ENCODE data around the gene OR13C8. TPM values are rescaled to one million over a fixed set of nuclear protein-coding genes. Genes with fewer than 3 reads are reported as not detected.
"Not testable (repeated sequence)": the region's sequence is repeated elsewhere in the genome, so short reads cannot be mapped to it uniquely, and the experiment has no call there.

OR13C8 gene, protein sequence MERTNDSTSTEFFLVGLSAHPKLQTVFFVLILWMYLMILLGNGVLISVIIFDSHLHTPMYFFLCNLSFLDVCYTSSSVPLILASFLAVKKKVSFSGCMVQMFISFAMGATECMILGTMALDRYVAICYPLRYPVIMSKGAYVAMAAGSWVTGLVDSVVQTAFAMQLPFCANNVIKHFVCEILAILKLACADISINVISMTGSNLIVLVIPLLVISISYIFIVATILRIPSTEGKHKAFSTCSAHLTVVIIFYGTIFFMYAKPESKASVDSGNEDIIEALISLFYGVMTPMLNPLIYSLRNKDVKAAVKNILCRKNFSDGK
- not detected for total RNA-seq
- long read RNA-seq = 0 reads

DNA sequence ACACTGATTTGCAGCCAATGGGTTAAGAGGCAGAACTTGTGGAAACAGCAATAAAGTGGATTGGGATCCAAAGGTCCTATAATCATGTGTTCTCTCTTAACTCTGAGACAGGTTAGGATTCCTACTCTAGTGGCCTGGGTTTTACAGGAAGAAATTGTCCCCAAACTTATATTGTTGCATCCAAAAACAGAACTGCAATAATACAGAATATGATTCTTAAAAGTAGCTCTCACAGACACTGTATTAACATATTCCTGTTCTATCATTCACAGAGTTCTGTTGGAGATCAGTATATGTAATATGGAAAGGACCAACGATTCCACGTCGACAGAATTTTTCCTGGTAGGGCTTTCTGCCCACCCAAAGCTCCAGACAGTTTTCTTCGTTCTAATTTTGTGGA, at the start of gene OR13C8:
TSS of gene OR13C8 (plus strand) at position 301 of the 400 bp plus-strand sequence. CDS start at position 301, 0 bp downstream.
- TF ChIP-seq, protein P1, sequence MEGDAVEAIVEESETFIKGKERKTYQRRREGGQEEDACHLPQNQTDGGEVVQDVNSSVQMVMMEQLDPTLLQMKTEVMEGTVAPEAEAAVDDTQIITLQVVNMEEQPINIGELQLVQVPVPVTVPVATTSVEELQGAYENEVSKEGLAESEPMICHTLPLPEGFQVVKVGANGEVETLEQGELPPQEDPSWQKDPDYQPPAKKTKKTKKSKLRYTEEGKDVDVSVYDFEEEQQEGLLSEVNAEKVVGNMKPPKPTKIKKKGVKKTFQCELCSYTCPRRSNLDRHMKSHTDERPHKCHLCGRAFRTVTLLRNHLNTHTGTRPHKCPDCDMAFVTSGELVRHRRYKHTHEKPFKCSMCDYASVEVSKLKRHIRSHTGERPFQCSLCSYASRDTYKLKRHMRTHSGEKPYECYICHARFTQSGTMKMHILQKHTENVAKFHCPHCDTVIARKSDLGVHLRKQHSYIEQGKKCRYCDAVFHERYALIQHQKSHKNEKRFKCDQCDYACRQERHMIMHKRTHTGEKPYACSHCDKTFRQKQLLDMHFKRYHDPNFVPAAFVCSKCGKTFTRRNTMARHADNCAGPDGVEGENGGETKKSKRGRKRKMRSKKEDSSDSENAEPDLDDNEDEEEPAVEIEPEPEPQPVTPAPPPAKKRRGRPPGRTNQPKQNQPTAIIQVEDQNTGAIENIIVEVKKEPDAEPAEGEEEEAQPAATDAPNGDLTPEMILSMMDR (IDR thresholded peaks at IDR 0.05; ENCODE audit: borderline replicate concordance) = no peak
- H3K4me1 ChIP-seq = no peaks in the 10 kb centered on the region
- H3K9me3 ChIP-seq (replicated peaks) = peaks cover 30% of the 10 kb centered on the region
- H3K27me3 ChIP-seq (ENCODE audit: low read depth) = no peaks in the 10 kb centered on the region
- no peak for DNase-seq
- H3K36me3 ChIP-seq = no peaks in the 10 kb centered on the region
- H3K4me3 ChIP-seq = no peak within 1 kb of the TSS
- no peak within 1 kb of the TSS for H3K27ac ChIP-seq (replicated peaks)
- intact Hi-C loops (cut with micrococcal nuclease) = no loop called here

DNA sequence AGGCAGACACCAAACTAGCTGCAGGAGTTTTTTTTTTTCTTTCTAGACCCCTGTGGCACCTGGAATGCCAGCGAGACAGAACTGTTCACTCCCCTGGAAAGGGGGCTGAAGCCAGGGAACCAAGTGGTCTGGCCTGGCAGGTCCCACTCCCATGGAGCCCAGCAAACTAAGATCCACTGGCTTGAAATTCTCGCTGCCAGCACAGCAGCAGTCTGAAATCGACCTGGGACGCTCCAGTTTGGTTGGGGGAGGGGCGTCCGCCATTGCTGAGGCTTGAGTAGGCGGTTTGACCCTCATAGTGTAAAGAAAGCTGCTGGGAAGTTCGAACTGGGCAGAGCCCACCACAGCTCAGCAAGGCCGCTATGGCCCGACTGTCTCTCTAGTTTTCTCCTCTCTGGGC, 48.7 kb upstream of the OR13C8 start:
- H3K9me3 ChIP-seq (replicated peaks); DNase-seq; H3K27ac ChIP-seq (replicated peaks); H3K27me3 ChIP-seq (ENCODE audit: low read depth); H3K4me1 ChIP-seq; H3K4me3 ChIP-seq; H3K36me3 ChIP-seq; intact Hi-C loops (cut with micrococcal nuclease): not testable (repeated sequence)

DNA sequence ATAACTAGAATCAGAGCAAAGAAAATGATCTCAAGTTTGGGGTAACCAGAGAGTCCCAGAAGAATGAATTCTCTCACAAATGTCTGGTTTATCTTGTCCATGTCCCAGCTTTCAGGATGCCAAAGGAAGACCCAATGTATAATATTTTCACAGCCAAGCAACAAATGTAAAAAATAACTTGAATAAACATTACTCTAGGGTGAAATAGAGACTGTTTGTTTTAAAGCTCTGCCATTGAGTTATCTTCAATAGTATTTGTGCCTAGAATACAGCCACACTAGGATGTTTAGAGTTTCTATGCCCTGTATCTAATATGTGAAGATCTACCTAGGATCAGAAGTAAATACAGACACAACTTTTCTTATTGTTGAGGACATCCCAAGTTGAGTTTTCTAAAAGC, 41.9 kb upstream of the OR13C8 start, which contains the start of gene OR13C4:
TSS of gene OR13C4 (minus strand) at position 101 of the 400 bp plus-strand sequence. CDS start at position 101, 0 bp downstream.
- H3K4me3 ChIP-seq = no peak within 1 kb of the TSS
- H3K9me3 ChIP-seq (replicated peaks) = no peaks in the 10 kb centered on the region
- no peak within 1 kb of the TSS for H3K27ac ChIP-seq (replicated peaks)
- H3K27me3 ChIP-seq (ENCODE audit: low read depth) = no peaks in the 10 kb centered on the region
- no peak for DNase-seq
- intact Hi-C loops (cut with micrococcal nuclease) = no loop called here
- TF ChIP-seq, protein P1 (IDR thresholded peaks at IDR 0.05; ENCODE audit: borderline replicate concordance) = no peak
- H3K36me3 ChIP-seq = no peaks in the 10 kb centered on the region
- no peaks in the 10 kb centered on the region for H3K4me1 ChIP-seq

DNA sequence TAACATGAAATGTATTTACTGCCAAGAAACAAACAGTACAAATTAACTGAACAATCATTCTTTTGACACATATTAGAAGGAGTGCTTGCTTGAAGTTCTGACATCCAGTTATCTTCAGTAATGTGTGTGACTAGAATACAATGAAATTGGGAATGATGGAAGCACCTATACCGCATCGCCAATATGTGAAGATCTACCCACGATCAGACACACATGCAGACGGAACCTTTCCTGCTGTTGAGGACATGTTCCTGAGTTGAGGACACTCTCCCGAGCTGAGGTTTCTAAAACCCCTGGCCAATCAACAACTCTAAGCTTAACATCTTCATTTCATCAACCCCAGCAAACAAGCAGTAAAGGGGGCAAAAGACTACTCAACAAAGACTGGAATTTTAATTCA, 32.2 kb upstream of the OR13C8 start, which contains the start of gene OR13C3:
TSS of gene OR13C3 (minus strand) at position 101 of the 400 bp plus-strand sequence. CDS start 133 bp downstream, outside the sequence.
- Histone ChIP-seq H3K36me3 (no peaks in the 10 kb centered on the region), H3K27ac (replicated peaks) (no peak within 1 kb of the TSS), H3K4me1 (no peaks in the 10 kb centered on the region), H3K9me3 (replicated peaks) (no peaks in the 10 kb centered on the region), H3K4me3 (no peak within 1 kb of the TSS), H3K27me3 (ENCODE audit: low read depth) (no peaks in the 10 kb centered on the region)
- TF ChIP-seq, protein P1 (IDR thresholded peaks at IDR 0.05; ENCODE audit: borderline replicate concordance) = no peak
- DNase-seq = no peak
- intact Hi-C loops (cut with micrococcal nuclease) = no loop called here

DNA sequence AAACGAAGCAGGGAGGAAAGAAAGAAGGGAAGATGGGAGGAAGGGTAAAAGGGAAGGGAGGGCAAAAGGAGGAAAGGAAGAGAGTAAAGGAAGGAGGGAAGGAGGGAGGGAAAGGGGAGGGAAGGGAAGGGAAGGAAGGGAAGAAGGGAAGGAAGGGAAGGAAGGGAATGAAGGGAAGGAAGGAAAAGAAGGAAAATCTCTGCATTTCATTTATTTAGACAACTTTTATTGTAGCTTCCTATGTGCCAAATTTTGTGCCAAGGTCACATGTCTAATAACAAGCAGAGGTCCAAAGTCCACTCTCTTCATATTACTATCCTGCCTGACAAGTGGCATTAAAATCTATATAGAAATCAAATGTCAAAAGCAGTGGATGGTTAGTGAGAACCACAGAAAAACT, 29.7 kb upstream of the OR13C8 start:
- no peak overlapping the region for H3K4me3 ChIP-seq
- H3K4me1 ChIP-seq = no peaks in the 10 kb centered on the region
- H3K27ac ChIP-seq (replicated peaks) = no peak overlapping the region
- no peaks in the 10 kb centered on the region for H3K9me3 ChIP-seq (replicated peaks)
- DNase-seq = no peak
- TF ChIP-seq, protein P1 (IDR thresholded peaks at IDR 0.05; ENCODE audit: borderline replicate concordance) = no peak
- H3K27me3 ChIP-seq (ENCODE audit: low read depth) = no peaks in the 10 kb centered on the region
- intact Hi-C loops (cut with micrococcal nuclease) = no loop called here
- H3K36me3 ChIP-seq = no peaks in the 10 kb centered on the region

DNA sequence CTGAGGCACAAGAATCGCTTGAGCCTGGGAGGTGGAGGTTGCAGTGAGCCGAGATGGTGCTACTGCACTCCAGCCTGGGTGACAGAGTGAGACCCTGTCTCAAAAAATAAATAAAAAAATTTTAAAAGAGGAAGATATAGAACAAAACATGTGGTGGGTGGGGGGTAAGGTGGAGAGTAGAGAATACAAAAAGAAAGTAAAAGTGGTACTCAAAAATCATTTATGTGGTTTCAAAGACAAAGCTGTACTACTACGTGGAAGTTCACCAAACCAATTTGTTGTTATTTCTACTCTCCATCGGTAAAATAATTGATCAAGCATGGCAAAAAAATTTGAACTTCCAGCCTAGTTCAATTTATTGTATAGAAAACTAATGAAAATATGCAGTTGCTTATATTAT, 24.3 kb upstream of the OR13C8 start:
- no peak for DNase-seq
- H3K9me3 ChIP-seq (replicated peaks) = no peaks in the 10 kb centered on the region
- H3K4me3 ChIP-seq = no peak overlapping the region
- no peaks in the 10 kb centered on the region for H3K27me3 ChIP-seq (ENCODE audit: low read depth)
- TF ChIP-seq, protein P1 (IDR thresholded peaks at IDR 0.05; ENCODE audit: borderline replicate concordance) = no peak
- H3K4me1 ChIP-seq = no peaks in the 10 kb centered on the region
- intact Hi-C loops (cut with micrococcal nuclease) = no loop called here
- H3K36me3 ChIP-seq = no peaks in the 10 kb centered on the region
- H3K27ac ChIP-seq (replicated peaks) = no peak overlapping the region

All from left ventricle myocardium inferior (tissue), 1 donor.